Calu3 (cell line): ENCODE results near the gene NEXN. TPM values are rescaled to one million over a fixed set of nuclear protein-coding genes. Genes with fewer than 3 reads are reported as not detected.

ENCODE experiments used
- BruUV-seq: library from RNA; stranded (reverse); fragments of 400-500 nt; replicated peaks from 2 replicates; lab custom pipeline; 2021; lab: Mats Ljungman, UMichigan
- CTCF ChIA-PET: fragments of 300-600 bp; sonication (Branson Sonifier 250); formaldehyde crosslinking; loops from one replicate; lab custom pipeline; 2022; ENCODE audit warnings: antibody characterized with exemption; lab: Charles Lee
- DNase-seq: peaks from one replicate; pipeline ENCODE4 v3.0.0; 2022
- H3K27ac Mint-ChIP-seq: one replicate; pipeline ENCODE4 v1.8.0; 2022; ENCODE audit warnings: mixed read lengths; ENCODE audit not compliant: unreplicated experiment
- H3K27me3 Mint-ChIP-seq: one replicate; pipeline ENCODE4 v1.8.0; 2022; ENCODE audit warnings: mixed read lengths; ENCODE audit not compliant: unreplicated experiment
- H3K36me3 Mint-ChIP-seq: one replicate; pipeline ENCODE4 v1.8.0; 2022; ENCODE audit warnings: mild to moderate bottlenecking, moderate library complexity, mixed read lengths; ENCODE audit not compliant: insufficient read depth, unreplicated experiment
- H3K4me1 Mint-ChIP-seq: one replicate; pipeline ENCODE4 v1.8.0; 2022; ENCODE audit warnings: mild to moderate bottlenecking, low read depth, mixed read lengths; ENCODE audit not compliant: unreplicated experiment
- H3K4me3 Mint-ChIP-seq: one replicate; pipeline ENCODE4 v1.8.0; 2022; ENCODE audit warnings: mild to moderate bottlenecking, low read depth, moderate library complexity, mixed read lengths; ENCODE audit not compliant: unreplicated experiment
- H3K9me3 Mint-ChIP-seq: one replicate; pipeline ENCODE4 v1.8.0; 2022; ENCODE audit warnings: low read depth, mixed read lengths; ENCODE audit not compliant: unreplicated experiment
- CTCF ChIP-seq: fragments of 200-600 bp; IDR thresholded peaks from one replicate; pipeline ENCODE4 v1.8.0; 2022; ENCODE audit warnings: antibody characterized with exemption; ENCODE audit not compliant: unreplicated experiment
- intact Hi-C: fragments of 100-400 bp; cut with micrococcal nuclease; formaldehyde crosslinking; loops from one replicate; pipeline ENCODE4 v1.10.0; 2022; ENCODE audit not compliant: unreplicated experiment
- total RNA-seq: library from RNA; stranded (reverse); gene quantifications from 2 replicates; pipeline ENCODE4 v1.2.3, GENCODE V29; 2022

The NEXN gene
- total RNA-seq, 1 experiment from 2014 or later, result 2.0 TPM

DNA sequence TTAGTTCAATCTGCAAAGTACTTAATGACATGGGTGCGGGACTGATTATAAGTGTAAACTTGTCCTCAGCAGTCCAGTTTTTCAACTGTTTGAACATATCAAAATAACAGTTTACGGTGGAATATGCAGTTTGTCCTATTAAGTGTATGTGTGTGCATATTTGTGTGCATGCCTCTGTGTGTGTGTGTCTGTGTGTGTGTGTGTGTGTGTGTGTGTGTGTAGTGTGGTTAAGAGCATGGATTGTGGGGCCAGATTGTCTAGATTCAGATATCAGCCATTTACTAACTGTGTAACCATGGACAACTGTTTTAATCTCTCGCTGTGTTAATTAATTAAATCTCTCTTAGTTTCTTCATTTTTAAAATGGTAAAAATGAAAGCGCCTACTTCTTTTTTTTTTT lies 39.0 kb downstream of the NEXN start:
- no TSS peak for BruUV-seq
- no peaks in the 10 kb centered on the region for H3K27me3 Mint-ChIP-seq
- H3K4me1 Mint-ChIP-seq, result peaks cover 8% of the 10 kb centered on the region
- TF ChIP-seq CTCF, result no peak
- no peaks in the 10 kb centered on the region for H3K9me3 Mint-ChIP-seq
- H3K27ac Mint-ChIP-seq, result no peak overlapping the region
- no peak for DNase-seq
- intact Hi-C loops, result no loop called here
- H3K36me3 Mint-ChIP-seq, result no peaks in the 10 kb centered on the region
- CTCF ChIA-PET, result no interaction called here
- H3K4me3 Mint-ChIP-seq, result no peak overlapping the region

- TF ChIP-seq CTCF, result no peak
- no peak for DNase-seq
- H3K9me3 Mint-ChIP-seq, result no peaks in the 10 kb centered on the region
- CTCF ChIA-PET, result no interaction called here
- BruUV-seq, result no TSS peak
- H3K4me1 Mint-ChIP-seq, result peaks cover 8% of the 10 kb centered on the region
- intact Hi-C loops, result no loop called here
- H3K27ac Mint-ChIP-seq, result no peak overlapping the region
- H3K36me3 Mint-ChIP-seq, result no peaks in the 10 kb centered on the region
- H3K27me3 Mint-ChIP-seq, result no peaks in the 10 kb centered on the region
- no peak overlapping the region for H3K4me3 Mint-ChIP-seq
Observed at GRCh38 chr1:77929806-77930205, 41.4 kb downstream of the NEXN start.

GRCh38 chr1:77938651-77939050 lies 50.2 kb downstream of the NEXN start:
- peaks cover 21% of the 10 kb centered on the region for H3K36me3 Mint-ChIP-seq
- CTCF ChIA-PET, result interaction anchor here (0.6 kb wide), 1 partner anchor 13 kb away, joined by 5 read pairs; no protein-coding TSS in a partner anchor
- intact Hi-C loops, result no loop called here

DNA sequence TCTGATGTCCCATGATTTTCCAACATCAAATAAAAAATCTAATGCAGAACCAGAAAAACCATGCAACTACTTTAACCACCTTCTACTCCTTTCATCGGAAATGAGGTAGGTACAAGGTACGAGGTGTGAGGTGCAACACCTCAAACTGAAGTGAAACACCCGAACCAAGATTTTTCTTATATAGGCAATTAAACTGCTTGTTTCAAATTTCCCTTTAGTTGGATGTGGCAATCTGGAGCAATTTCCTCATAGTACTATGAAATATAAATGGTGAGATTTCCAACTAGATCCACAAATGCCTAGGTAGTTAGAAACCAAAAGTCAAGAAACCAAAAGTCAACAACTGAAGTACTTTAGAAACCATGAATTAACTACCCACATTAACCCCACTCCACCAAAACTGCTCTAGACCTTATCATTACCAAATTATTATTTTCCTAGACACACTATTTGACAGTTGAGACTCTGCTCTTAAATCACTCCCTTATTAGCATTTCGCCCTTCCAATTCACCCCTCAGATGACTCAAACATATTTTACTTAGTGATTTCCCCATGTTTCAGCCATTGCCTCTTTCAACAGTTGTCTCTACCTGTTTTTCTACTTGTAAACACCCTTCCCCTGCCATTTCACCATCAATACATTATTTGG lies 52.6 kb downstream of the NEXN start:
- Mint-ChIP-seq H3K27me3 (no peaks in the 10 kb centered on the region), H3K36me3 (peaks cover 30% of the 10 kb centered on the region), H3K4me1 (no peaks in the 10 kb centered on the region), H3K4me3 (no peak overlapping the region), H3K27ac (no peak overlapping the region), H3K9me3 (no peaks in the 10 kb centered on the region)
- intact Hi-C loops, result loop anchor here (10.0 kb wide), 1 partner anchor 174 kb away; no protein-coding TSS in a partner anchor
- TF ChIP-seq CTCF, result no peak
- CTCF ChIA-PET, result no interaction called here
- BruUV-seq, result no TSS peak
- no peak for DNase-seq

More at GRCh38 chr1:77938651-77939050, 50.2 kb downstream of the NEXN start:
- H3K9me3 Mint-ChIP-seq, result no peaks in the 10 kb centered on the region
- no peak overlapping the region for H3K4me3 Mint-ChIP-seq
- DNase-seq, result no peak
- no peaks in the 10 kb centered on the region for H3K4me1 Mint-ChIP-seq
- TF ChIP-seq CTCF, result no peak
- H3K27ac Mint-ChIP-seq, result no peak overlapping the region
- no peaks in the 10 kb centered on the region for H3K27me3 Mint-ChIP-seq
- no TSS peak for BruUV-seq
